ENCODE measurements around the gene POLR3G. TPM values are rescaled to one million over a fixed set of nuclear protein-coding genes. Genes with fewer than 3 reads are reported as not detected.

POLR3G gene
- total RNA-seq, 4 donors from 2014 or later: 0.53 to 1.3 (median 0.76) TPM; not detected in 1

- no peaks in the 10 kb centered on the region for H3K36me3 ChIP-seq
- no peaks in the 10 kb centered on the region for H3K9me3 ChIP-seq
- no peak overlapping the region for H3K27ac ChIP-seq
- DNase-seq: no peak
- no peaks in the 10 kb centered on the region for H3K27me3 ChIP-seq
- H3K4me1 ChIP-seq: peaks cover 0 to 6% (median 0%) of the 10 kb centered on the region in 4 donors
- no peak for TF ChIP-seq POLR2A (IDR thresholded peaks at IDR 0.05)
- no peak for TF ChIP-seq CTCF (IDR thresholded peaks at IDR 0.05)
- H3K4me3 ChIP-seq: no peak overlapping the region
Measured at GRCh38 chr5:90534922-90535321, 60.3 kb downstream of the POLR3G start.

- Histone ChIP-seq H3K27me3 (no peaks in the 10 kb centered on the region), H3K4me1 (no peaks in the 10 kb centered on the region), H3K36me3 (no peaks in the 10 kb centered on the region), H3K9me3 (no peaks in the 10 kb centered on the region), H3K27ac (no peak overlapping the region), H3K4me3 (no peak overlapping the region)
- TF ChIP-seq CTCF (IDR thresholded peaks at IDR 0.05) (no peak), POLR2A (IDR thresholded peaks at IDR 0.05) (no peak)
- no peak for DNase-seq
Measured at GRCh38 chr5:90542827-90543519, 68.3 kb downstream of the POLR3G start.

- no peak for DNase-seq
- Histone ChIP-seq H3K27me3 (no peaks in the 10 kb centered on the region), H3K27ac (no peak overlapping the region), H3K4me1 (no peaks in the 10 kb centered on the region), H3K4me3 (no peak overlapping the region), H3K9me3 (no peaks in the 10 kb centered on the region), H3K36me3 (no peaks in the 10 kb centered on the region)
- TF ChIP-seq POLR2A (IDR thresholded peaks at IDR 0.05) (no peak), CTCF (IDR thresholded peaks at IDR 0.05) (no peak)
Measured at GRCh38 chr5:90545511-90545910, 70.8 kb downstream of the POLR3G start.

GRCh38 chr5:90546216-90546837 lies 71.7 kb downstream of the POLR3G start:
- Histone ChIP-seq H3K4me1 (no peaks in the 10 kb centered on the region), H3K27me3 (no peaks in the 10 kb centered on the region), H3K4me3 (no peak overlapping the region), H3K36me3 (no peaks in the 10 kb centered on the region), H3K27ac (no peak overlapping the region), H3K9me3 (no peaks in the 10 kb centered on the region)
- DNase-seq: no peak
- TF ChIP-seq CTCF (IDR thresholded peaks at IDR 0.05) (no peak), POLR2A (IDR thresholded peaks at IDR 0.05) (no peak)

GRCh38 chr5:90547072-90547536 lies 72.4 kb downstream of the POLR3G start:
- TF ChIP-seq CTCF (IDR thresholded peaks at IDR 0.05) (no peak), POLR2A (IDR thresholded peaks at IDR 0.05) (no peak)
- H3K4me1 ChIP-seq: no peaks in the 10 kb centered on the region
- DNase-seq: no peak
- no peaks in the 10 kb centered on the region for H3K27me3 ChIP-seq
- no peak overlapping the region for H3K27ac ChIP-seq
- no peaks in the 10 kb centered on the region for H3K36me3 ChIP-seq
- H3K4me3 ChIP-seq: no peak overlapping the region
- H3K9me3 ChIP-seq: no peaks in the 10 kb centered on the region
